Natural killer cell (primary cell): Measurements from ENCODE around the gene TMEM273. TPM values are rescaled to one million over a fixed set of nuclear protein-coding genes. Genes with fewer than 3 reads are reported as not detected.

Experiments
- ATAC-seq, 3 donors: fragments of 150-1000 bp in 2 of 3; fragments of 200-7000 bp in 1 of 3; cut with Tn5 transposase; 1 replicate in 1 of 3; 2 replicates in 2 of 3; pipeline ENCODE4 v1.10.0; 2021; ENCODE audit warnings: mild to moderate bottlenecking in 2 of 3, moderate library complexity in 2 of 3
- DNase-seq, 2 donors: peaks; one replicate each; pipeline versions ENCODE4 v3.0.0 to v3.0.0-alpha.2; 2013 to 2021; ENCODE audit warnings: mixed read lengths in 1 of 2
- H3K27ac ChIP-seq: one replicate; pipeline ENCODE4 v1.5.1; 2013; ENCODE audit warnings: mild to moderate bottlenecking, low read length
- H3K27me3 ChIP-seq: one replicate; pipeline ENCODE4 v1.6.1; 2013; ENCODE audit warnings: low read length; ENCODE audit not compliant: control insufficient read depth, insufficient read depth
- H3K36me3 ChIP-seq: one replicate; pipeline ENCODE4 v1.6.1; 2013; ENCODE audit warnings: low read length; ENCODE audit not compliant: control insufficient read depth, insufficient read depth
- H3K4me1 ChIP-seq: one replicate; pipeline ENCODE4 v1.6.1; 2013; ENCODE audit warnings: low read length; ENCODE audit not compliant: control insufficient read depth, insufficient read depth
- H3K4me3 ChIP-seq: one replicate; pipeline ENCODE4 v1.5.1; 2013; ENCODE audit warnings: low read length
- H3K9me3 ChIP-seq: one replicate; pipeline ENCODE4 v1.6.1; 2013; ENCODE audit warnings: low read length; ENCODE audit not compliant: control insufficient read depth, insufficient read depth
- H3K27ac Mint-ChIP-seq, 2 donors: one replicate each; pipeline ENCODE4 v1.8.0; 2022; ENCODE audit warnings: mild to moderate bottlenecking in 2 of 2, mixed read lengths in 2 of 2, moderate library complexity in 1 of 2
- H3K27me3 Mint-ChIP-seq, 2 donors: one replicate each; pipeline ENCODE4 v1.8.0; 2022; ENCODE audit warnings: low read depth in 2 of 2, mixed read lengths in 2 of 2
- H3K36me3 Mint-ChIP-seq: one replicate; pipeline ENCODE4 v1.8.0; 2022; ENCODE audit warnings: mixed read lengths
- H3K4me1 Mint-ChIP-seq, 2 donors: one replicate each; pipeline ENCODE4 v1.8.0; 2022; ENCODE audit warnings: mixed read lengths in 2 of 2
- H3K4me3 Mint-ChIP-seq: one replicate; pipeline ENCODE4 v1.8.0; 2022; ENCODE audit warnings: mild to moderate bottlenecking, moderate library complexity, mixed read lengths
- H3K9me3 Mint-ChIP-seq, 2 donors: one replicate each; pipeline ENCODE4 v1.8.0; 2022; ENCODE audit warnings: mixed read lengths in 2 of 2
- WGBS: methylation state at CpG from one replicate; pipeline ENCODE4 v1.1.7; 2013; ENCODE audit warnings: missing lambda C conversion rate; ENCODE audit not compliant: insufficient coverage; 5-methylcytosine and 5-hydroxymethylcytosine counted together
- intact Hi-C: fragments of 100-400 bp; cut with micrococcal nuclease; formaldehyde crosslinking; loops from one replicate; pipeline ENCODE4 v1.14.2; 2022
- total RNA-seq, 4 donors: library from RNA; stranded (reverse); fragments of 120-200 nt in 1 of 4; gene quantifications; one replicate each; pipeline versions ENCODE4 v1.2.3 to v1.2.4, GENCODE V29; 2013 to 2022
- TF ChIP-seq, protein P1 (sequence below): fragments of 200-600 bp; IDR thresholded peaks from one replicate; pipeline ENCODE4 v1.8.0; 2022; ENCODE audit warnings: antibody characterized with exemption

The TMEM273 gene
- total RNA-seq, 3 donors from 2014 or later (not counting 1 experiment from before 2014, with no cell fraction given): 11.6 to 46.3 (median 29.4) TPM

DNA sequence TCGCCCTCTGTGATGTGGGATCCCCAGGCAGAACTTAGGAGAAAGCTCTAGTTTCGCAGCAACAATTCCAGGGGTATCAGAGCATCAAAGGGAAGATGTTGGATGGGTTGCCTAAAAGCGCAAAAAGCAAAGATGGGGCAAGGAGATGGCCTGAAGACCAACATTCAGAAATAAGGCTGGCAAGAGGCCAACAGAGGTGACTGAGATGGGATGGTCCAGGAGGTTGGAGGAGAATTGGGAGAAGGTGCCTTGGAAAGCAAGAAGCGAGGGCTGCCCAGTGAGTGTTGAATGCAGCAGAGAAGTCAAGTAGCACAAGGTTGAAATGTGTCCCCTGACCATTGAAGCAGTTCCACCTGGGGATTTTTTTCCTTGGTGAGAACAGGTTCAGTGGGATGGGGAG is 38.4 kb upstream of the TMEM273 start:
- H3K4me3 ChIP-seq: no peak overlapping the region
- no peaks in the 10 kb centered on the region for H3K36me3 ChIP-seq
- no peaks in the 10 kb centered on the region for H3K27me3 ChIP-seq
- TF ChIP-seq, protein P1, sequence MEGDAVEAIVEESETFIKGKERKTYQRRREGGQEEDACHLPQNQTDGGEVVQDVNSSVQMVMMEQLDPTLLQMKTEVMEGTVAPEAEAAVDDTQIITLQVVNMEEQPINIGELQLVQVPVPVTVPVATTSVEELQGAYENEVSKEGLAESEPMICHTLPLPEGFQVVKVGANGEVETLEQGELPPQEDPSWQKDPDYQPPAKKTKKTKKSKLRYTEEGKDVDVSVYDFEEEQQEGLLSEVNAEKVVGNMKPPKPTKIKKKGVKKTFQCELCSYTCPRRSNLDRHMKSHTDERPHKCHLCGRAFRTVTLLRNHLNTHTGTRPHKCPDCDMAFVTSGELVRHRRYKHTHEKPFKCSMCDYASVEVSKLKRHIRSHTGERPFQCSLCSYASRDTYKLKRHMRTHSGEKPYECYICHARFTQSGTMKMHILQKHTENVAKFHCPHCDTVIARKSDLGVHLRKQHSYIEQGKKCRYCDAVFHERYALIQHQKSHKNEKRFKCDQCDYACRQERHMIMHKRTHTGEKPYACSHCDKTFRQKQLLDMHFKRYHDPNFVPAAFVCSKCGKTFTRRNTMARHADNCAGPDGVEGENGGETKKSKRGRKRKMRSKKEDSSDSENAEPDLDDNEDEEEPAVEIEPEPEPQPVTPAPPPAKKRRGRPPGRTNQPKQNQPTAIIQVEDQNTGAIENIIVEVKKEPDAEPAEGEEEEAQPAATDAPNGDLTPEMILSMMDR: no peak
- WGBS: 66% methylated on average over 4 of the region's 4 CpGs
- intact Hi-C loops: no loop called here
- no peaks in the 10 kb centered on the region for H3K4me1 ChIP-seq
- no peaks in the 10 kb centered on the region for H3K9me3 Mint-ChIP-seq
- DNase-seq: no peak
- H3K27ac Mint-ChIP-seq: no peak overlapping the region
- peaks cover 2% of the 10 kb centered on the region for H3K9me3 ChIP-seq
- no peaks in the 10 kb centered on the region for H3K36me3 Mint-ChIP-seq
- H3K27ac ChIP-seq: no peak overlapping the region
- H3K4me3 Mint-ChIP-seq: no peak overlapping the region
- H3K4me1 Mint-ChIP-seq: peaks cover 0 to 5% of the 10 kb centered on the region in 2 donors
- peaks cover 0 to 2% of the 10 kb centered on the region in 2 donors for H3K27me3 Mint-ChIP-seq
- ATAC-seq: no peak

- DNase-seq (no peak), ATAC-seq (no peak)
- no peak overlapping the region for H3K27ac ChIP-seq
- no peaks in the 10 kb centered on the region for H3K4me1 ChIP-seq
- intact Hi-C loops: no loop called here
- no peak overlapping the region for H3K27ac Mint-ChIP-seq
- TF ChIP-seq, protein P1: no peak
- H3K4me1 Mint-ChIP-seq: peaks cover 0 to 5% of the 10 kb centered on the region in 2 donors
- H3K27me3 ChIP-seq: no peaks in the 10 kb centered on the region
- peaks cover 2% of the 10 kb centered on the region for H3K9me3 ChIP-seq
- no peaks in the 10 kb centered on the region for H3K36me3 Mint-ChIP-seq
- H3K4me3 Mint-ChIP-seq: no peak overlapping the region
- no peak overlapping the region for H3K4me3 ChIP-seq
- H3K9me3 Mint-ChIP-seq: no peaks in the 10 kb centered on the region
- no peaks in the 10 kb centered on the region for H3K36me3 ChIP-seq
- 91% methylated on average over 12 of the region's 12 CpGs for WGBS
- H3K27me3 Mint-ChIP-seq: peaks cover 0 to 2% of the 10 kb centered on the region in 2 donors
Observed at GRCh38 chr10:49225218-49225876, 37.2 kb upstream of the TMEM273 start.

DNA sequence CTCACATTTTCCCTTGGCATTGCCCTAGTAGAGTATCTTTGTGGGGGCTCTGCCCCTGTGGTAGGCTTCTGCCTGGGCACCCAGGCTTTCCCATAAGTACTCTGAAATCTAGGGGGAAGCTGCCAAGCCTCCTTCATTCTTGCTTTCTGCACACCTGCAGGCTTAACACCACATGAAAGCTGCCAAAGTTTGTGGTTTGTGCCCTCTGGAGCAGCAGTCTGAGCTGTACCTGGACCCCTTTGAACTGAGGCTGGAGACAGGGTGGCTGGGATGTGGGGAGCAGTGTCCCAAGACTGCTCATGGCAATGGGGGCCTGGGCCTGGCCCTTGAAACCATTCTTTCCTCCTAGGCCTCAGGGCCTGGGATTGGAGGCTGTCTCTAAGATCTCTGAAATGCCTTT is 35.0 kb upstream of the TMEM273 start:
- intact Hi-C loops: no loop called here
- no peaks in the 10 kb centered on the region for H3K36me3 ChIP-seq
- DNase-seq (no peak), ATAC-seq (no peak)
- no peaks in the 10 kb centered on the region for H3K27me3 ChIP-seq
- TF ChIP-seq, protein P1: no peak
- Mint-ChIP-seq H3K4me1 (peaks cover 4 to 16% of the 10 kb centered on the region in 2 donors), H3K9me3 (no peaks in the 10 kb centered on the region), H3K4me3 (no peak overlapping the region), H3K27me3 (peaks cover 0 to 8% of the 10 kb centered on the region in 2 donors), H3K36me3 (no peaks in the 10 kb centered on the region), H3K27ac (no peak overlapping the region)
- peaks cover 2% of the 10 kb centered on the region for H3K9me3 ChIP-seq
- no peak overlapping the region for H3K4me3 ChIP-seq
- no peak overlapping the region for H3K27ac ChIP-seq
- H3K4me1 ChIP-seq: no peaks in the 10 kb centered on the region

- Mint-ChIP-seq H3K9me3 (no peaks in the 10 kb centered on the region), H3K27ac (no peak overlapping the region)
- 98% methylated on average over 3 of the region's 3 CpGs for WGBS
Observed at GRCh38 chr10:49222170-49222569, 34.0 kb upstream of the TMEM273 start.

More at GRCh38 chr10:49222170-49222569, 34.0 kb upstream of the TMEM273 start:
- H3K27ac ChIP-seq: no peak overlapping the region
- DNase-seq: no peak
- ATAC-seq: no peak
- H3K36me3 ChIP-seq: no peaks in the 10 kb centered on the region
- Mint-ChIP-seq H3K36me3 (no peaks in the 10 kb centered on the region), H3K4me1 (peaks cover 15 to 24% of the 10 kb centered on the region in 2 donors), H3K4me3 (no peak overlapping the region), H3K27me3 (peaks cover 0 to 8% of the 10 kb centered on the region in 2 donors)
- H3K9me3 ChIP-seq: peaks cover 2% of the 10 kb centered on the region
- intact Hi-C loops: no loop called here
- TF ChIP-seq, protein P1: no peak
- H3K4me1 ChIP-seq: no peaks in the 10 kb centered on the region
- H3K4me3 ChIP-seq: no peak overlapping the region
- H3K27me3 ChIP-seq: no peaks in the 10 kb centered on the region
